HS-27A (cell line): Measurements from ENCODE around the gene DDX42.
"Not testable (repeated sequence)": the region's sequence is repeated elsewhere in the genome, so short reads cannot be mapped to it uniquely, and the experiment has no call there.

Experiments
- DNase-seq: peaks from one replicate; pipeline ENCODE4 v3.0.0-alpha.2; 2012; ENCODE audit warnings: low read depth, missing footprints

Gene DDX42

GRCh38 chr17:63838631-63839171 lies 64.7 kb downstream of the DDX42 start:
- DNase-seq, result no peak

- DNase-seq, result no peak
These were observed 66.8 kb downstream of the DDX42 start for GRCh38 chr17:63840591-63841349.

GRCh38 chr17:63841350-63842172 lies 67.6 kb downstream of the DDX42 start:
- no peak for DNase-seq

- DNase-seq, result no peak
These were observed 68.2 kb downstream of the DDX42 start for GRCh38 chr17:63842173-63842539.

- peak; percentile 77 for DNase-seq
These were observed 68.8 kb downstream of the DDX42 start, which contains the start of gene SMARCD2 for GRCh38 chr17:63842540-63843386. SMARCD2 (minus strand) TSS chr17:63842685; CDS start chr17:63842674, 11 bp downstream.

GRCh38 chr17:63843387-63843888 lies 69.5 kb downstream of the DDX42 start:
- DNase-seq, result not testable (repeated sequence)

- no peak for DNase-seq
These were observed 70.1 kb downstream of the DDX42 start for GRCh38 chr17:63843910-63844677.

- no peak for DNase-seq
These were observed 71.5 kb downstream of the DDX42 start for GRCh38 chr17:63845509-63845908.

- DNase-seq, result no peak
These were observed 73.7 kb downstream of the DDX42 start for GRCh38 chr17:63847525-63848249.

GRCh38 chr17:63848834-63849689 lies 75.1 kb downstream of the DDX42 start:
- no peak for DNase-seq

GRCh38 chr17:63850401-63850800 lies 76.4 kb downstream of the DDX42 start:
- DNase-seq, result no peak

GRCh38 chr17:63853260-63853659 lies 79.3 kb downstream of the DDX42 start:
- DNase-seq, result no peak

- DNase-seq, result no peak
These were observed 80.7 kb downstream of the DDX42 start for GRCh38 chr17:63854709-63855108.

- DNase-seq, result no peak
These were observed 81.2 kb downstream of the DDX42 start for GRCh38 chr17:63855185-63855584.

- DNase-seq, result not testable (repeated sequence)
These were observed 82.5 kb downstream of the DDX42 start for GRCh38 chr17:63856425-63856824.

- DNase-seq, result no peak
These were observed 85.3 kb downstream of the DDX42 start for GRCh38 chr17:63859257-63859656.

GRCh38 chr17:63866625-63867024 lies 92.7 kb downstream of the DDX42 start:
- not testable (repeated sequence) for DNase-seq
